Measurements from ENCODE around the gene TRPV5.

Gene TRPV5

GRCh38 chr7:142940966-142941535 lies 7.5 kb upstream of the TRPV5 start:
- DNase-seq (ENCODE audit: low read depth): no peak

GRCh38 chr7:142939226-142939910 lies 5.8 kb upstream of the TRPV5 start, which contains the start of gene LLCFC1:
Gene LLCFC1, plus strand, starts transcription at chr7:142939484. Its CDS starts 138 bp downstream, at chr7:142939622.
- no peak for DNase-seq (ENCODE audit: low read depth)

- no peak for DNase-seq (ENCODE audit: low read depth)
Observed at GRCh38 chr7:142938611-142939010, 5.1 kb upstream of the TRPV5 start.

GRCh38 chr7:142935941-142936565 lies 2.5 kb upstream of the TRPV5 start:
- no peak for DNase-seq (ENCODE audit: low read depth)

- no peak for DNase-seq (ENCODE audit: low read depth)
Observed at GRCh38 chr7:142934056-142934455, 510 bp upstream of the TRPV5 start.

GRCh38 chr7:142933092-142933475 lies 462 bp downstream of the TRPV5 start:
- no peak for DNase-seq (ENCODE audit: low read depth)

- DNase-seq (ENCODE audit: low read depth): no peak
Observed at GRCh38 chr7:142932386-142933091, 1.0 kb downstream of the TRPV5 start.

GRCh38 chr7:142930126-142930730 lies 3.3 kb downstream of the TRPV5 start:
- DNase-seq (ENCODE audit: low read depth): no peak

- no peak for DNase-seq (ENCODE audit: low read depth)
Observed at GRCh38 chr7:142927949-142928348, 5.6 kb downstream of the TRPV5 start.

- DNase-seq (ENCODE audit: low read depth): no peak
Observed at GRCh38 chr7:142927085-142927745, 6.3 kb downstream of the TRPV5 start.

GRCh38 chr7:142925413-142925812 lies 8.1 kb downstream of the TRPV5 start:
- DNase-seq (ENCODE audit: low read depth): no peak

- no peak for DNase-seq (ENCODE audit: low read depth)
Observed at GRCh38 chr7:142923391-142923790, 10.2 kb downstream of the TRPV5 start.

- DNase-seq (ENCODE audit: low read depth): no peak
Observed at GRCh38 chr7:142919656-142920055, 13.9 kb downstream of the TRPV5 start.

- no peak for DNase-seq (ENCODE audit: low read depth)
Observed at GRCh38 chr7:142918901-142919300, 14.6 kb downstream of the TRPV5 start.

- DNase-seq (ENCODE audit: low read depth): no peak
Observed at GRCh38 chr7:142917447-142917846, 16.1 kb downstream of the TRPV5 start.

GRCh38 chr7:142916508-142916907 lies 17.0 kb downstream of the TRPV5 start:
- no peak for DNase-seq (ENCODE audit: low read depth)

GRCh38 chr7:142915315-142915714 lies 18.2 kb downstream of the TRPV5 start:
- no peak for DNase-seq (ENCODE audit: low read depth)

GRCh38 chr7:142914121-142914520 lies 19.4 kb downstream of the TRPV5 start:
- DNase-seq (ENCODE audit: low read depth): no peak

GRCh38 chr7:142913566-142913965 lies 20.0 kb downstream of the TRPV5 start:
- no peak for DNase-seq (ENCODE audit: low read depth)

- no peak for DNase-seq (ENCODE audit: low read depth)
Observed at GRCh38 chr7:142913051-142913450, 20.5 kb downstream of the TRPV5 start.

GRCh38 chr7:142910481-142910880 lies 23.1 kb downstream of the TRPV5 start:
- DNase-seq (ENCODE audit: low read depth): no peak

GRCh38 chr7:142910031-142910433 lies 23.5 kb downstream of the TRPV5 start:
- no peak for DNase-seq (ENCODE audit: low read depth)

Data from T follicular helper cell (primary cell).